Measurements from ENCODE around the gene POLR2J3.
"Not testable (repeated sequence)": the region's sequence is repeated elsewhere in the genome, so short reads cannot be mapped to it uniquely, and the experiment has no call there.

POLR2J3 gene

DNA sequence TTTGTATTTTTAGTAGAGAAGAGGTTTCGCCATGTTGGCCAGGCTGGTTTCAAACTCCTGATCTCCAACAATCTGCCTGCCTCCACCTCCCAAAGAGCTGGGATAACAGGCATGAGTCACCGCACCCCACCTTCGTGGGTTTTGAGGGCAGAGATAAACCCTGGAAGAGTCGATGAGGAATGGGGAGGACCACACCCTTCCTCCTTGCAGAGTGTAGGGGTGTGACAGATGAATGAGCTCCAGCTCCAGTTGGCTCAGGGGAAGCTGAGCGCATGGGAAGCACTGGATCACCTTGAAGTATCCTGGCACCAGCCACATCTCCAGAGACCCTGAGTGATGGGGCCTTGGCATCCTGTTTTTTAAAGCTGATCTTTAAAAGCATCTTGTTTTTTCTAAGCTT, 11.1 kb upstream of the POLR2J3 start:
- not testable (repeated sequence) for DNase-seq (ENCODE audit: low spot score)

DNA sequence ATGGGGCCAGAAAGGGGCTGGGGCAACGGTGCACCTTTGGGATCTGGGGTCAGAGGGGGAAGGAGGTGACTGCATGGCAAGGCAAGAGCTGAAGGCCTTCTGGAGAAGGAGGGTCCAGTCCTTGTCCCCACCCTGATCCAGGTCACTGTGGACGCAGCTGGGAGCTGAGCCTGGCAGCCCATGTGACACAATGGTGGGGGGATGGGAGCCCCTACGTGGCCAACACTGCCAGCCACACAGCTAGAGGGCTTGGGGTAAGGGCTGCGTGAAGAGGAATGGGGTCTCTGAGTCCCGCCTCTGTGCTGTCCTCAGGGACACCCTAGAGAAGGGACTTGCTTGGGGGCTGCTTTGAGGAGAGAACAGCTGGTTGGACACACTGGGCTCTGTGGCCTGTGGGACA, 9.3 kb upstream of the POLR2J3 start:
- DNase-seq (ENCODE audit: low spot score), result not testable (repeated sequence)

- not testable (repeated sequence) for DNase-seq (ENCODE audit: low spot score)
Measured at GRCh38 chr7:102578486-102578885, 6.1 kb upstream of the POLR2J3 start.

DNA sequence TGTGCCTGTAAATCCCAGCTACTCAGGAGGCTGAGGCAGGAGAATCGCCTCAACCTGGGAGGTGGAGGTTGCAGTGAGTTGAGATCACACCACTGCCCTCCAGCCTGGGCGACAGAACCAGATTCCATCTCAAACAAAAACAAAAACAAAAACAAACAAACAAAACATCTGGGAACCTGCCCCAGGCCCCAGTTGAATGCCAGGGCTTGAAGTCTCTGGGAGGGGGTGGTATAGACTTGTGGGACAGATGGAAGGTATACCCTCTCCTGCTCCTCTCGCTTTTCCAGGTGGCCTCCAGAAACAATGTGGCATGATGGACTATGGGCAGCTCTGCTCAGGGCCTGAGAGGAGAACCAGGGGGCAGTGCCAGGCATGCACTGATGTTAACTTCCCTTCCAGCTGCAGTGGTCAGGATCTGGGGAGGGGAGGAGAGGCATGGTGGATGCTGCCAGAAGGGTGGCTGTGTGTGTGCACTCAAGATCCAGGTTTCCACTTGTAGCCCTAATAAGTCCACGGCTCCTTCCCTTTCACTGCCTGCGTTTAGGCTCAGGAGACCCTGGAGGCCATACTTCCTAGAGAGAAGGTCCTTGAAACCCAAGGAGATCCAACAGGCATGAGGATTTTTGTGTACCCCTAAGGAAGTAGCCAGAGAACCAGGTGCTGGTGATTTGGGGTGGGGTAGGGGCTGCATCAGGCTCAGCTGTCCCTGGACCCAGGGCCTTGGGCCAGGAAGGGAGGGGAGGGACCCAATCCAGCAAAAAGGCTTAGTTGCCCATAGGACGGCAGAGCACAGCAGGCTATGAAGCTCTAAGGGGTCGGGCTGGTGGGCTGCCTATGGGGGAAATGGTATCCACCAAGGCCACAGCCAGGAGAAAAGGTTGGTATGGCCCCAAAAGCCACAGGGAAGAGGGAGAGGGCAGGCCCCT, 5.2 kb upstream of the POLR2J3 start:
- DNase-seq (ENCODE audit: low spot score), result not testable (repeated sequence)

DNA sequence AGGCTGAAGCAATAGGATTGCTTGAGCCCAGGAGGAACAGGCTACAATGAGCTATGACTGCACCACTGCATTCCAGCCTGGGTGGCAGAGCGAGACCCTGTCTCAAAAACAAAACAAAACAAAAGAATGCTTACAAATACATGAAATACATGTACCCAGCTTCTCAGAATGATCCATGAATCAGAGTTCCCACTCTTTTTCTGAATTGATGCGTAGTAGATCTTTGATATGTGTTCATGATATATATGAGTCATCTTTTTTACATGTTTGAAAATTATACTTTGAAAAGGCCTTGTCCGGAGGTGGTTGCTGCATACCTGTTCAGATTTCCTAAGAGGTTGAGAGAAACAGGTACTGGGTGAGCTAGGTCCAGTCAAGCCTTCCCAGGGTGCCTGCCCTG, 4.0 kb upstream of the POLR2J3 start:
- DNase-seq (ENCODE audit: low spot score), result not testable (repeated sequence)

DNA sequence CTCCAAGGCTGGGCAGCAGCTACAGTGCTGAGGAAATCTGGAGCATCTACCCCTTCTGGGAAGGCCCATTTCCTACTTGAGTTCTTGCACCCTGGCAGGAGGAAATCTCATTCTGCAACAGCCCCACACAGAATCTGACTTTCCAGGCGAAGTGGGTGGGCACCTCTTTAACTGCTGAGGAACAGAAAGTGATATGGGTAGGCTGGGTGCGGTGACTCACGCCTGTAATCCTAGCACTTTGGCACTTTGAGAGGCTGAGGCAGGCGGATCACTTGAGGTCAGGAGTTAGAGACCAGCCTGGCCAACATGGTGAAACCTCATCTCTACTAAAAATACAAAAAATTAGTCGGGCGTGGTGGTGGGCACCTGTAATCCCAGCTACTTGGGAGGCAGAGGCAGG, 2.2 kb upstream of the POLR2J3 start:
- DNase-seq (ENCODE audit: low spot score), result not testable (repeated sequence)

GRCh38 chr7:102568620-102569019, 3.8 kb downstream of the POLR2J3 start:
- DNase-seq (ENCODE audit: low spot score), result not testable (repeated sequence)

DNA sequence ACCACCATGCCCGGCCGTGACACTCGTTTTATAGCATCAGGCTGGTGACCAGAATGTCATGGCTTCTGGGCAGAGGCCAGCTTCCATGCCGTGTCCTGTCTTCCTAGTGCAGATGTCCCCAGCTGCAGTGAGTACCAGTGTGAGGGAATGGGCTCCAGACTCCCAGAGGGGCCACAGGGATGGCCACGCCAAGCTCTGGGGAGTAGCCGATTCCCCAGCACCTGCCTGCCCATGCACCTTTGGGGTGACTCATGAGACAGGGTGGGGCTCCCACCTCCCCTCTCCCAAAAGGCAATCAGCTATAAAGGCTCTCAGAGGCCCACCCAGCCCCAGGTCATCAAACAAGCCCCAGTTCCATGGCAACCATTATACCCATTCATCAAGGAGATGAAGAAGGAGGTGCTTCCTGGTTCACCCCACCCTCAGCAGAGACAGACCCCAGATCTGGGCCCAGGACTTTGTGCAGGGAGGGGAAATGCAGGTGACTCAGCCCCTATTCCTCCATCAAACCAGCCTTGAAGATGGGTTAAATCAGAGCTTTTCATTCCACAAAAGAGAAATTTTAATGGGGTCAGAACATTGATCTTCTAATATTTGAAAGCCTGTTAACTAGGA, 21.5 kb downstream of the POLR2J3 start, which contains the start of gene SPDYE2:
Gene SPDYE2 (plus strand): TSS at position 419 of the 615 bp plus-strand sequence. CDS start 2,030 bp downstream, outside the sequence.
- DNase-seq (ENCODE audit: low spot score), result not testable (repeated sequence)

DNA sequence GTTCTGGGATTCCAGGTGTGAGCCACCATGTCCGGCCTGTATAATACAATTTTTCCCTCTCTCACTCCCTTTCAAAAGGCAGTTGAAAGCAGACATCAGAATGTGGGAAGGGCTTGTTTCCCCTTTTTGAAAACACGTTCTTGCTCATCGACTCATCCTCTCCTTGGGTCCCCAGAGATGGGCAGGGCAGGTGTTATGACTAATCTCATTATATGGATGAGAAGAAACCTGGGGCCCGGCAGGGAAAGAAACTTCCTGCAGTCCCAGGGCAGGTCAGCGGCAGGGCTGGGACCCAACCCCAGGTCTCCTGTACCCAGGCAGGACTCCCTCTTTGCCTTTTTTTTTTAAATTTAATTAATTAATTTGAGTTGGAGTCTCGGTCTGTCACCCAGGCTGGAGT, 26.0 kb downstream of the POLR2J3 start:
- not testable (repeated sequence) for DNase-seq (ENCODE audit: low spot score)

- DNase-seq (ENCODE audit: low spot score), result not testable (repeated sequence)
Measured at GRCh38 chr7:102545288-102545687, 27.1 kb downstream of the POLR2J3 start.

DNA sequence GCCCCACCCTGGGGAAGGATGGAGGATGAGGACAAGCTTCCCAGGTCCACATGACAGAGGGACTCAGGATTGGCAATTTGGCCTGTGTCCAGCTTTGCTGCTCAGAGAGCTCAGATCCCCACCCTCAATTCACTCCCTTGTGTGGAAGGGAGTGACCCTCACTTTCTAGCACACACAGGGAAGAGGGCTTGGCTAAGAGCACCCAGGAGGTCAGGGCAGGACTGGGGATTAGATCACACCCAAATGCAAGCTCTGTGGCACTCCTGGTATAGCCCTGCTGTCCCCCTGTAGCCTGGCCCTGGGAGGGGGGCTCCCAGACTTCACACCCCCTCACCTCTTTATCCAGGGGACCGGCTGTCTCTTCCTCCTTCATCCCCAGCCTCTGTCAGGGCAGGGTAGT, 28.0 kb downstream of the POLR2J3 start:
- not testable (repeated sequence) for DNase-seq (ENCODE audit: low spot score)

DNA sequence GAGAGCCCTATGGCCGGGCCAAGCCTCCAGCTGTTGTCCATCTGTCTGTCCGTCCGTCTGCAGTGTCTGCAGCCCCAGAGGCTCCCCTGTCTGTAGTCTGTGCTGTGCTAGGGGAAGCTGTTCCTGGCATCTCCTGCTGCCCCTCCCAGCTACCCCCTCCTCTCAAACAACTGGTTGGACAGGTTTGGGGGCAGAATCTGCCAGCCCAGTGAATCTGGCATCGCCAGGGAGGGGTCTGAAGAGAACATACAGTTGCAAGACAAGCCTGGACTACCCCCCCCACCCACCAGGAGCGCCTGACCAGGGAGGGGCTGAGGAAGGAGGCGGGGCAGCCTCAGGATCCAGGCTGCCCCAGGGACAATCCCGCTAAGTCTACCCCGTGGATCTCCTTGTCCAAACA, 28.8 kb downstream of the POLR2J3 start, which contains the start of gene UPK3BL2:
Gene UPK3BL2 (minus strand): TSS at position 101 of the 400 bp plus-strand sequence. CDS start 60 bp downstream, at position 41.
- DNase-seq (ENCODE audit: low spot score), result not testable (repeated sequence)

GRCh38 chr7:102542771-102543170, 29.6 kb downstream of the POLR2J3 start:
- DNase-seq (ENCODE audit: low spot score), result not testable (repeated sequence)

DNA sequence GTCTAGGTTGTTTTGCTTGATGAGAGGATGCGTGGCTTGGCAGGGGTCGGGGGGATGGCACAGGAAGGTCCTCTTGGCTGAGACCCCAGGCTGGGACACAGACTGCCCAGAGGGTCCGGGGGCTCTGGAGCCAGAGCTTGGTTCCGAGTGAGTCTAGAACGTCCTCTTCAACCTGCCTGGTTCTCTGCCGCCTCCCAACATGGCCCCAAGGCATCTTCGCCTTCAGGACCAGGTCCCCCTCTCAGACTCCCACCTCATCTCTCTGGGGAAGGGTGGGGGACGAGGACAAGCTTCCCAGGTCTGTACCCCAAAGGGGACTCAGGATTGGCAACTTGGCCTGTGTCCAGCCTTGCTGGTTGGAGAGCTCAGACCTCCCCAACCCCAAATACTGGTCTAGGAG, 30.3 kb downstream of the POLR2J3 start:
- DNase-seq (ENCODE audit: low spot score), result not testable (repeated sequence)

GRCh38 chr7:102540604-102541003, 31.8 kb downstream of the POLR2J3 start:
- not testable (repeated sequence) for DNase-seq (ENCODE audit: low spot score)

GRCh38 chr7:102535062-102535615, 37.2 kb downstream of the POLR2J3 start:
- DNase-seq (ENCODE audit: low spot score), result not testable (repeated sequence)

DNA sequence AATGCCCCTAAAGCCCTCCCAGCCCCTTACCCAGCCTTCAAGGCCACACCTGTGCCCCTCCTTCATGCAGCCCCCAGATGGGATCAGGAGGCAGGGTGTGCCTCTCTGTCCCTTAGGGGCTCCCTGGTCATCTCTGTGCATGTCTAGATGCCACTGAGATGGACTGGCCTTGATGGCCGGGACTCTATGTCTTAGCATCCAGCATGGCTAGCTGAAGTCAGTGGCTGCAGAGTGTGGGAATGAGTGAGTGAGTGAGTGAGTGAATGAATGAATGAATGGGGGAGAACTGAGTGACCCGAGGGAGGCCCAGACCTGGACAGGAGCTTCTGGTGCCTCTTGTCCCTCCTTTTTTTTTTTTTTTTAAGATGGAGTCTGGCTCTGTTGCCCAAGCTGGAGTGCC, 40.3 kb downstream of the POLR2J3 start:
- not testable (repeated sequence) for DNase-seq (ENCODE audit: low spot score)

- not testable (repeated sequence) for DNase-seq (ENCODE audit: low spot score)
Measured at GRCh38 chr7:102531583-102531982, 40.8 kb downstream of the POLR2J3 start.

- DNase-seq (ENCODE audit: low spot score), result not testable (repeated sequence)
Measured at GRCh38 chr7:102527822-102528793, 44.3 kb downstream of the POLR2J3 start.

DNA sequence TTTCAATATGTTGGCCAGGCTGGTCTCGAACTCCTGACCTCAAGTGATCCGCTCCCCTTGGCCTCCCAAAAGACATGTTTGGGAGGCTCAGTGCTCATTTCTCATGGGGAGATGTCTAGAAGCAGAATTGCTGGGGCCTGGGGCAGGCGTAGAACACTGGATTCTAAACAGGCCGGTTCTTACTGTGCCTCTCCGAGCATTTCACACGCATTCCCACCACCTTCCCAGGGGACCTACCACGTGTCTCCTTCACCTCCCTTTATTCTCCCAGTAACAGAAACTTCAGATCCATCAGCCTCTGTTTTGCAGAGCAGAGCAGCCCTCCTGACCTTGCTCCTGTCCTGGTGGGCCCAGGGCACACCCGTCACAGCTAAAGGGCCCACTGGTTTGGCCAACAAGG, 45.2 kb downstream of the POLR2J3 start:
- DNase-seq (ENCODE audit: low spot score), result not testable (repeated sequence)

- DNase-seq (ENCODE audit: low spot score), result not testable (repeated sequence)
Measured at GRCh38 chr7:102524803-102525202, 47.6 kb downstream of the POLR2J3 start.
